GM18907 (cell line): ENCODE measurements around the gene CREG2.

Experiments
- ATAC-seq: cut with Tn5 transposase; IDR thresholded peaks from one replicate; pipeline ENCODE4 v1.9.1; 2021; ENCODE audit warnings: mild to moderate bottlenecking, moderate library complexity; ENCODE audit not compliant: unreplicated experiment

CREG2 gene

GRCh38 chr2:101410114-101410513, 22.8 kb upstream of the CREG2 start:
- no peak for ATAC-seq

DNA sequence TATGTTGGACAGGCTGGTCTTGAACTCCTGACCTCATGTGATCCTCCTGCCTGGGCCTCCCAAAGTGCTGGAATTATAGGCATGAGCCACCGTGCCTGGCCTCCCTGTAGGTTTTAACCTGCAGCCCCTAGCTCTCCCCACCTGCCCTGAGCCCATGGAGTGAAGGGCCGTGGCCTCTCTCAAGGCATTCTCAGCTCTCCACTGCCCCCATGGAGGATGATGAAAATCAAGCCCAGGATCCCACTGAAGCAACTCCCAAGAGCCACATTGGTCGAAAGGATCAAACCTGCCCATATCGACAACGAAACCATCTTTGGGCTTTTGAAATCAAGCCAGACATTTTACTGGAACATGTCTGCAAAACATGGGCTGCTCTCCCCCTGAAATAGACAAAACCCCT, 22.4 kb upstream of the CREG2 start:
- ATAC-seq = no peak

GRCh38 chr2:101408925-101409324, 21.6 kb upstream of the CREG2 start:
- no peak for ATAC-seq

GRCh38 chr2:101405351-101405899, 18.1 kb upstream of the CREG2 start:
- ATAC-seq = no peak

- no peak for ATAC-seq
Measured at GRCh38 chr2:101403745-101404144, 16.4 kb upstream of the CREG2 start.

- ATAC-seq = no peak
Measured at GRCh38 chr2:101402630-101403029, 15.3 kb upstream of the CREG2 start.

- no peak for ATAC-seq
Measured at GRCh38 chr2:101401906-101402305, 14.6 kb upstream of the CREG2 start.

DNA sequence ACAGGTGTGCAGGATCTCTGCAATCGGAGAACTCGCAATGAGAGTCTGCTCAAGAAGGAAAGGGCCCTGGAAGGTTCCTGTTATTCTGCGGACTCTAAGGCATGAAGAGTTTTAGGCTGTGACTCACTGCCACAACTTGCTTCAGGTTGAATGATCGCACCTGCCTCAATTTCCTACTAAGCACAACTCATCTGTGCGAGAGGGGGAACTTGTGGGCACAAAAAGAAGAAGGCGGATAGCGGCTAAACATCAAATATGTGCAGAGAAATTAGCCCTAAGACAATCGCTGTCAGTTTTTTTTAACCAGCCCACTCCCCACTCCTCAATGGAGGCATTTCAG, 14.0 kb upstream of the CREG2 start:
- ATAC-seq = no peak

DNA sequence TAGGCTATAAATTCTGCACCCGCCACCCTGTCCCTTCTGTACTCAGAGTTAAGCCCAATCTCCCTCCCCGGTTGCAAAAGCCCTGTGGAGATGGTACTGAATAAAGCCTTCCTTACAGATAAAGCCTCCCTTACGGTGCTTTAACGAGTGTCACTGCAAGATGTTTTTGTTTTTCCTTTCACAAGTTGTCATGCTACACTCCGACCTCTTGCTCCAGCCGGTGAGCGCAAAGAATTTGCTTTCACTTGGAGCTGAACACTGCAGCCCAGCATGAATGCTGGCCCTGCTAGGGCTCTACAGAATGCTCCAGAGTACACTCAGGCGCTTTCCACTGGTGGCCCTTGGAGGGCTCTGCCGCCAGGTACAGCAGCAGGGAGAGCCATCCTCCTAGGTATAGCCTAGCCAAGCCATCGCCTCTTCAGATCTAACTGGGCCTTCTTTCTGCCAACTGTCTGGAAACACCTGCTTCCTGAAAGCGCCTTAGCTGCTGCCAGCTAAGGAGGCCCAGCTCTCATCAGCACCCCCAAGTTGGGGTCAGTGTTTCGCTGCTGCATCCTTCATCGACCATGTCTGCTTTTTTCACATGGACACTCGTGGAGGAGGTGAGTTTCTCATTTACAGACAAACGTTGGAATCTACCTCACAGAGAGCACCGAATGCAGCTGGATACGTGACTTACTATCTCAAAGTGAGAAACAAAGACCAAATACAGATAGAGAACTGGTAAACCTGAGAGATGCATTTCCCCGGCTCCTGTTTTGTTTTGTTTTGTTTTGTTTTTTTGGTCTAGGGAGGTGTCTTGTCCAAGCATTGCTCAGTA, 13.4 kb upstream of the CREG2 start:
- no peak for ATAC-seq

DNA sequence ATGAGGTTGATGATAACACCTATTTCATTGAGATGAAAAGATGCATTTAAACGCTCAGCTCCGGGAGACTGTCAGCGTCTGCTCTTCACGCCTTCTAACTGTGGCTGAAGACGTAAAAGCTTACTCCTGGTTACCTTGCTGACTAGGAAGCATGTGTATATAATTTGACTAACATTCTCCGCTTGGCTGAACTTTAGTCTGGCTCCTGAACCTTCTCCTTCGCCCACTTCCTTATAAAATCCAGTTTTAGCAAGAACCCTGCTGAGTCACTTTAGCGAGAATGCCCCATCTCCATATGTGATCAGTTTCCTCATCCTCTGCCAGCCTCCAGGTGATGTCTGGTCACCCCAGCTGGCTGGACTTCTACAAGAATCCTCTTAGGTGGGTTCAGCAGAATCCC, 12.7 kb upstream of the CREG2 start:
- ATAC-seq = no peak

GRCh38 chr2:101399021-101399799, 11.9 kb upstream of the CREG2 start:
- no peak for ATAC-seq

DNA sequence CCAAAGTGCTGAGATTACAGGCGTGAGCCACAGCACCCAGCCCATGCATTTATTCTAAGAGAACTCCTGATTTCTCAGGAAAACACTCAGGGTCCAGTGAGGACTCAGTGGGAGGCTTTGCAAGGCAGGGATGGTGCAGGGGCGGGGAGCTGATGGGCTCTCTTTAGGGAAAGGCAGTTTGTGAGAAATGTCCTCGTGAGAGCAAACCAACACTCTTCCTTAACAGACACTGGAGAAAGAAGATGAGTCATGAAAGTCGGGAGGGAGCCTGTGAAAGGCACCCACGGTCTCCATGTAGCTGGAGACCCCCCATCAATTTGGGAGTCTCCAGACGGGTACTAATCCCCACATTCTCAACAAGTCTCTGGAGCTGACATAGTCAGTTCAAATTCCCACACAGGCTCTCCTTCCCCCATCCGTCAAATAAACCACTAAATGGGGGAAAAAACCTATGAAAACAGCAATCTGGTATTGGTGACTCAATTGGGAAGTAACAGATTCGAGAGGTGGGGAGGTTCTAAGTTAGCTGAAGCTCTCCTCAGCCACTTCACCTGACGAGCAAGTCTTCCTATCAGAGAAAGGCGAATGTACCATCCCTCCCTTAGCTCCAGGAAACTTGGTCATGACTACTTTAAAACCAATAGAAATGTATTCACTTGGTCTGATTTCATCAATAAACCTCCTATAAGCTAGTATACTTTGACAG, 11.0 kb upstream of the CREG2 start:
- ATAC-seq = no peak

GRCh38 chr2:101396316-101396717, 9.0 kb upstream of the CREG2 start:
- no peak for ATAC-seq

- no peak for ATAC-seq
Measured at GRCh38 chr2:101395545-101396315, 8.4 kb upstream of the CREG2 start.

GRCh38 chr2:101388232-101388631, 929 bp upstream of the CREG2 start:
- no peak for ATAC-seq

GRCh38 chr2:101386599-101387150, 628 bp downstream of the CREG2 start:
- no peak for ATAC-seq

GRCh38 chr2:101383016-101383541, 4.2 kb downstream of the CREG2 start:
- no peak for ATAC-seq

DNA sequence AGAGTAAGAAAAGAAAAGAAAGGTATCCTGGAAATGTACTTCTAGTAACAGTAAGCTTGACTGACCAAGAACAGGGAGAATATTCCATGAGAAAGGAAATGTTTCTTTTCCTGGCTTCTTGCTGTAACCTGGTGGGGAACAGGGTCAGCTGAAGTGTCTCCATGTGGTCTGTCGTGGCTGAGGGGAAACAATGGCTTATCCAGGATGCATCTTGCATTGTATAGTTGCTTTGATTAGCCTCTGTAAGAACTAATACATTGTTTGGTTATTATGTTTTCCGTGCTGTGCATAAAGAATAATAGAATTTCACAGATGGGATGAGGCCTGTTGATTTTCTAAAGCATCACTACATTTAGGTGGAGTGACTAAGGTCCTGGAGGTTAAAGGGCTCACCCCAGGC, 4.9 kb downstream of the CREG2 start:
- no peak for ATAC-seq

- no peak for ATAC-seq
Measured at GRCh38 chr2:101380376-101380775, 6.9 kb downstream of the CREG2 start.

DNA sequence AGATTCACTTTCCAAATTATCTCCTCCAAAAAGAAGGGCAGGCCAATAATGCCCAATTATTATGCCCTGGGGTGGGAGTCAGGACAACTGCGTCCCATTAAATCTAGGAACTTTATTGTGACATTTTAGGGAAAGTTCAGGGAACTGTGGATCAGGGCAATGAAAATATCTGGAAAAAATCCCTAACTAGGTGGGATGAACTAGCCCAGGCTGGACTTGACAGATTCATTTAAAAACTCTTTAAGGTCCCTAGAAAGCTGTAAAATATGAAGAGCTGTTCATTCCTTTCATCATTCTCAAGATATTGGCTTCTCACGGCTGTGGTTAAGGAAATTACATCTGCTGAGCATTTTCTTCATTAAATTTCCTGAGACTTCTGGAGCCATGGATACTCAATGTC, 8.2 kb downstream of the CREG2 start:
- ATAC-seq = no peak
